Stimulated activated naive CD4-positive, alpha-beta T cell (primary cell): Measurements from ENCODE around the gene ATXN1L.
"Not testable (repeated sequence)": the region's sequence is repeated elsewhere in the genome, so short reads cannot be mapped to it uniquely, and the experiment has no call there.

Source experiments
- DNase-seq, 6 experiments: peaks; one replicate each; lab custom pipeline; 2025; lab: John Stamatoyannopoulos, UW

ATXN1L gene, protein sequence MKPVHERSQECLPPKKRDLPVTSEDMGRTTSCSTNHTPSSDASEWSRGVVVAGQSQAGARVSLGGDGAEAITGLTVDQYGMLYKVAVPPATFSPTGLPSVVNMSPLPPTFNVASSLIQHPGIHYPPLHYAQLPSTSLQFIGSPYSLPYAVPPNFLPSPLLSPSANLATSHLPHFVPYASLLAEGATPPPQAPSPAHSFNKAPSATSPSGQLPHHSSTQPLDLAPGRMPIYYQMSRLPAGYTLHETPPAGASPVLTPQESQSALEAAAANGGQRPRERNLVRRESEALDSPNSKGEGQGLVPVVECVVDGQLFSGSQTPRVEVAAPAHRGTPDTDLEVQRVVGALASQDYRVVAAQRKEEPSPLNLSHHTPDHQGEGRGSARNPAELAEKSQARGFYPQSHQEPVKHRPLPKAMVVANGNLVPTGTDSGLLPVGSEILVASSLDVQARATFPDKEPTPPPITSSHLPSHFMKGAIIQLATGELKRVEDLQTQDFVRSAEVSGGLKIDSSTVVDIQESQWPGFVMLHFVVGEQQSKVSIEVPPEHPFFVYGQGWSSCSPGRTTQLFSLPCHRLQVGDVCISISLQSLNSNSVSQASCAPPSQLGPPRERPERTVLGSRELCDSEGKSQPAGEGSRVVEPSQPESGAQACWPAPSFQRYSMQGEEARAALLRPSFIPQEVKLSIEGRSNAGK

DNA sequence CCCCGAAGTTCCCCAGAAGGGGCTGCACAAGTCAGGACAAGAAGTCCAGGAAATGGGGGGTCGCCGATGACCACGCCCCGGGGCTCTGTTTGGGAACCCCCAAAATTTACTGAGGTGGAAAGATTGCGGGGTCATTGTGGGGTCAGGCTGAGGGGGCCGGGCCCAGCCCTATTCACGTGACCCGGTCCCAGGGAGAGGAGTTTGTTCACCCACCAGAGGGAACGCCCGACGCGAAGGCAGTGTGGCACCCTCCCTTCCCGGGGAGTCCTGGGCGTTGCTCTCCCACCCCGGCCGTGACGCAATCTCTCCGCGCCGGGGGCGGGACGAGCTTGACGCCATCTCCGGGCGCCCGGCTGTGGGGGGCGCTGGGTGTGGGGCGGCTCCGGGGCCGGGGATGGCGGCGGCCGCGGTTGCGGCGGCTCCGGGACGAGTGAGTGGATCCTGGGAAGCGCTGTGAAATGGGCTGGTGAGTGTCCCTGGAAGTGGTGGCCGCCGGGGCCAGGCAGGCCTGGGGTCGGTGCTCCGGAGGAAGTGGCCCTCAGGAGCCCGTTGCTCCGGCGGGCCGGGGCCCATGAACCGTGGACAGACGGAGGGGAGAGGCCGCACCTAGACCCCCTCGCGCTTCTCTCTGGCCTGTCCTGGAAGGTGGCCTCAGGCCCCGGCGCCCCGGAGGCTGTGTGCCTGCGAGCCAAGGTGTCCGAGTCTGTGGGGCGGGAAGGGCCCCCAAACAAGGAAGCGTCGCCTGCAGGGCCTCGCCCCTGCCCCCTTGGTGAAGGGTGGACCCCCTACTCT is at the start of gene ATXN1L:
ATXN1L (plus strand) TSS at position 338 of the 792 bp plus-strand sequence. CDS start 3,765 bp downstream, outside the sequence.
- DNase-seq = peak; percentile 86 to 95 (median 91)

DNA sequence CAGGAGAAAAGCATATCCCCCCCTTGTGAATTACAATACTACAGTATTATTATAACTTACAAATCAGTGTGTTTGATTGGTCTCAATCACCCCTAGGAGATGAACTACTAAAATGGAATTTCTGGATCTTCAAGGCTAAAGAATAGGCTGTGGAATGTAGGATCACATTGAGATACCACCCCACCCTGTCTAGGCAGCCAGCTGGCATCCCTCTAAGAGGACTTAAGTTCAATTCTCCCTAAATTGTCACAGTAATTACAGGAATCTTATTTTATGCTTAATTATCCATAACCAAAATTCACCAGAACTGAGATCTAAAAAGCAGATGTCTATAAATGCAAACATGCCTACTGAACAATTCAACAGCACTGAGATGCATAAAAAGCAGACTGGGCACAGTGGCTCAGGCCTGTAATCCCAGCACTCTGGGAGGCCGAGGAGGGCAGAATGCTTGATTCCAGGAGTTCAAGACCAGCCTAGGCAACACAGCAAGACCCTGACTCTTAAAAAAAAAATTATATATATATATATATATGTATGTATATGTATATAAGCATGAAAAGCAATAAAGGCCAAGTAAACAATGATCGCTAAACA is 49.2 kb upstream of the ATXN1L start:
- DNase-seq = no peak

DNA sequence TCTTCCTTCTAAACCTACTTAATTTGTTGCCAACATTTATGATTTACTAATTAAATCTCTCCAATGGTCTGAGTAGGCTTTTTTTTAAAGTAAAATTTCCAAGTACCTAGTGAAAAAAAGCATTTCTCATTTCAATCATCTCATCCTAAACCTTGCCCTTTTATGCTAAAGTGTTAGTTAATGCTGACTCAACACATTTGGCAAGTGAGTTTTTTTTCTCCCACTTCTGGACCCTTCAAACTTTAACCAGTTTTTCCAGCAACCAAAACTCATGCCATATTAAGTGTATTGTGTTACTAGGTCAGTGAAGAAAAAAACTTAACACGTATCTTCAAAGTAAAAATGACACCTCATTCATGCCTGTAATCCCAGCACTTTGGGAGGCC is 42.5 kb upstream of the ATXN1L start:
- no peak for DNase-seq

DNA sequence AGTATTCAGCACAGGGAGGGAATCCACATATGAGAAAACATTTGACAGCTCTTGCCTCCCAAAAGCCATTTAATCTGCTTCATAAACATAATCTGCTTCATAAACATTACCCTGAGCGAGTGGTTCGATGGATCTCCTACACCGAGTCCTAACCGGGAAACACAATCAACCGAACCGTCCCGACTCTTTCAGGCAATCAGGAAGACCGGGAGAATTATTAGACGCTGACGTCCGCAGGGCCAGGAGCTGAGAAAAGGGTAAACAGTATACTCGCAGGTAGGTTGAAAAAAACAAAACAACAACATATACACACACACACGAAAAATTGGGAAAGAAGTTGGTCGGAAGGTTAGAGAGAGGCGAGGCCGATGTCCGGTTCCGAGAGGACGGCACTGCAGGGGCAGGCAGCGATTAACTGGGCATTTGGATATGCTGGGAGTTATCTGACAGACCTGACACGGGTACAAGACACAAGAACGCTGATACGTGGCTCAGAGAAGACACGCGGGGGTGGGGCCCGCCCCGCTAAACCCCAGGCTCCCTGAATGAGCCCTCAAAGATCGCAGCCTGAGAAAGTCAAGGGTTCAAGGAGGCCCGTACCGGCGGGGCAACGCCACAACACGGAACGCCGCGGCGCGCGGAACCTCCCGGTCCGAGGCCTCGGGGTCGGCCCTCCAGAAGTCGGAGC is 37.7 kb upstream of the ATXN1L start:
- peak in 2 of 6 experiments; percentile 15 to 46 for DNase-seq

DNA sequence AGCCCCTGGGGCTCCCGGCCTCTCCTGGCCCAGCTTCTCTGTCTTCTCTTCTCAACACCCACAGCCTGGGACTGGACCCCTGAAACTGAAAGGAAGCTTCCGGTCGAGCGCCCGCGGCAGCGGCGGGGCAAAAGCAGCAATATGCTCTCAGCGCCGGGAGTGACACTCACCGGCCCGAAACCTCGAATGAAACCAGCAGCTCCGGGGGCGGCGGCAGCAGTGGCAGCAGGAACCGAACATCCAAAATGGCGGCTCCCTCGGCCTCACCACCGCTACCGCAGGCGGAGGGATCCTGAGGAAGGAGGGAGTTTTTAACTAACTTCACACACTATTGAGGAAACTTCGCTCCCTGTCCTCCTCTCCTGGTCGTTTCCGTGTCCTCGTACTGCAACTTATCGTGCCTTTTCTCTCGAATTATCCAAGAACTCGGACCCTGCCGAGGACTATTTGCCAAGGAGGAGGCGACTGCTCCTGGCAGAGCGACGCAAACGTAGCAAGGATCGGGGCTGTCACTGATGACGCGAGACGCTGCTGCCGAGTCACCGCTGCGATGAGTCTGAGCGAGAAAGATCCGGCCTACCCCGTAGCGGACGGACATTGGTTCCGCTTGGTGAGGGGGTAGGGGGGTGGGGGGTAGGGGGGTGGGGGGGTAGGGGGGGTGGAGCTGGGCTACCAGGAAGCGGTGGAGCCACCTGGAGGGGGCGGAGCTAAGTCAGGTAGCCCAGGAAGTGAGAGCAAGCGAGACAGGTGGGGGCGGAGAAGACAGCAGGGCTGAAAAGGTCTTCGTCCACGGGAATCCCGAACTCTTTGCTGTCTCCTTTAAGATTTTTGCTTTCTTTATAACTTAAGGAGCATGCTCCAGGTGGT is 37.0 kb upstream of the ATXN1L start, which contains the start of gene AP1G1:
AP1G1 (minus strand) TSS at position 242 of the 867 bp plus-strand sequence. CDS start 19,355 bp downstream, outside the sequence.
- peak; percentile 94 to 99 (median 96) for DNase-seq

DNA sequence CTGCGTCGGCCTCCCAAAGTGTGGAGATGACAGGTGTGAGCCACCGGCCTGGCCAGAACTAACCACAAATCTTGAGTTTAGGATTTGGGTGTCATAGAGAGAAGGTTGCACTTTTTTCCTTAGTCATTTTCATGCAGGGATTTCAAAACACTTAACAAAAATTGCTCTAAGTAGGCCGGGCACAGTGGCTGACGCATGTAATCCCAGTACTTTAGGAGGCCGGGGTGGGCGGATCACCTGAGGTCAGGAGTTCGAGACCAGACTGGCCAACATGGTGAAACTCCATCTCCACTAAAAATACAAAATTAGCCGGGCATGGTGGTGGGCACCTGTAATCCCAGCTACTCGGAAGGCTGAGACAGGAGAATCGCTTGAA is 35.6 kb upstream of the ATXN1L start:
- DNase-seq = not testable (repeated sequence)

DNA sequence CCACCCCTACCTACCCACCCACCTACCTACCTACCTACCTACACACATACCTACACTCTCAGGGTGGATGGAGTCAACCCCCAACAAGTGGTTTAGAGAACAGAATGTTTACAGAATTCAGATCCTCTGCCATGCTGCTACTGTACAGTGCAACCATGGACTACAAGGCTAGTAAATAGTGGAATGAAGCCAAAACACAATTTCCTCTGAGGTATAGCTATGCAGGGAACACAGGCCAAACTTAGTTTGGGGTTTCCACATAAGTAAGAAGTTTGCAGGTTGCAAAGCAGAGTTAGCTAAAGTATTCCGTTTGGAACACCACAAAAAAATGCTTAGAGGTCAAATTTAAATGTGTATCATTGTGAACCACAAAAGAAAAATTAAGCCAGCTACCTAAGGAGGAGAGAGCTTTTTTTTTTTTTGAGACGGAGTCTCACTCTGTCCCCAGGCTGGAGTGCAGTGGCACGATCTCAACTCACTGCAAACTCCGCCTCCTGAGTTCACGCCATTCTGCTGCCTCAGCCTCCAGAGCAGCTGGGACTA is 34.4 kb upstream of the ATXN1L start:
- DNase-seq = peak in 3 of 6 experiments; percentile 13 to 55 (median 30)

DNA sequence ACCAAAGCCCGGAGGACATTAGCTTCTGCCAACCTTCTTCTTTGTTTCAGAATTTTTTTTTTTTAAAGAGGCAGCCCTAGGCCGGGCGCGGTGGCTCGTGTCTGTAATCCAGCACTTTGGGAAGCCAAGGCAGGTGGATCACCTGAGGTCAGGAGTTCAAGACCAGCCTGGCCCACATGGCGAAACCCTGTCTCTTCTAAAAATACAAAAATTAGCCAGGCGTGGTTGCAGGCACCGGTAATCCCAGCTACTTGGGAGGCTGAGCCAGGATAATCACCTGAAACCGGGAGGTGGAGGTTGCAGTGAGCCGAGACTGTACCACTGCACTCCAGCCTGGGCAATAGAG is 28.6 kb upstream of the ATXN1L start:
- DNase-seq = not testable (repeated sequence)

DNA sequence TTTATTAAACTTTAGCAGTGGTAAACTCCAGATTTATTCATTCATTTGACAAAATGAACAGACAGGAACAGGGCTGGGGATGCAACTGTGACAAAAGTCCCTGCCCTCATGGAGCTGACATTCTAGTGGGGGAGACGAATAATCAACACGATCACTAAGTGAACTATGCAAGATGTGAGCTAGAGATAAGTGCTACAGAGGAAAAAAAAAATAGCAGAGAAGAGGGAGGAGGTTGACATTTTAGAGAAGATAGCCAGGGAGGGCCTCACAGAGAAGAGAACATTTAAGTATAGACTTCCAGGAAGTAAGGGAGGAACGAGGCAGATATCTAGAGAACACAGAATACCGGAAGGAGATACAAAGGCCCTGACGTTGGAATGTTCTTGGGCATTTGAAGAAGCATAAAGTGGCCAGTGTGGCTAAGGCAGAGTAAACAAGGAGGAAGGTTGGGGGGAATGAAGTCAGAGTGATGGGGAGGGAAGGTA is 19.2 kb upstream of the ATXN1L start:
- DNase-seq = no peak

DNA sequence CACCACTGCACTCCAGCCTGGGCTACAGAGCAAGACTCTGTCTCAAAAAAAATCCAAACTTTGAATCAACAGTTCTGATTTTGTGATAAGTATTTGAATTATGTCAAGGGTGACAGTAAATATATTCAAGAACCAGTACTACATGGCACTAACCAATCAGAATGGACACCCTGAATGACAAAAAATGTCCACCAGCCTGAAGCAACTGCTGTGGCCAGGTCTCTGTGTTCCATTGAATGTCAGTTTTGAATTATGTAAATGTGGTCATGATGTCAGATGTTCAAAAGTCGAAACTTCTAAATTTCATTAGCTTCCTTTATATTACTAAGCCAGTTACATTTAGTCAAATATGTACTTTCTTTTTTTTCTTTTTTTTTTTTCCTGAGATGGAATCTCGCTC is 15.4 kb upstream of the ATXN1L start:
- no peak for DNase-seq

DNA sequence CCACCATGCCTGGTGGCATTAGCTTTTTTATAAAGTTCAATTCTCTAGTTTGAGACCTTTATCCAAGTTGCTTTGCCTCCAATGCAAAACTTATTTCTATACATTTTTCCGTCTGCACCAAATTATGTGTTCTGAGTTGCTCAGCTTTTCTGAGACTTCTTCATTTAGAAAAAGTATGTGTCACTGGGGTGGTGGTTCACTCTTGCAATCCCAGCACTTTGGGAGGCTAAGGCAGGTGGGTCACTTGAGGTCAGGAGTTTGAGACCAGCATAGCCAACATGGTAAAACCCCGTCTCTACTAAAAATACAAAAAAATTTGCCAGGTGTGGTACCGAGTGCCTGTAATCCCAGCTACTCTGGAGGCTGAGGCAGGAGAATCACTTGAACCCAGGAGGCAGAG is 14.1 kb upstream of the ATXN1L start:
- not testable (repeated sequence) for DNase-seq

DNA sequence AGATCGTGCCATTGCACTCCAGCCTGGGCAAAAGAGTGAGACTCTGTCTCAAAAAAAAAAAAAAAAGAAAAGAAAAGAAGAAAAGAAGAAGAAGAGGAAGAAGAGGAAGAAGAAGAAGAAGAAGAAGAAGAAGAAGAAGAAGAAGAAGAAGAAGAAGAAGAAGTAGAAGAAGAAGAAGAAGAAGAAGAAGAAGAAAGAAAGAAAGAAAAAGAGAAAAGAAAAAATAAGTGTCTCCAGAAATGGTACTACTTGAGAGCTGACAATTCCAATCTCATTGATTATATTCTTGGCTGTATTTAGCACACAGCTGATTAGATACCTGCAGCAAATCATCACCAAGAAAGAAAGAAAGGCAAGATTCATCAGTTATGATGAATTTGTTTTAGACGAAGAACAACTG is 13.7 kb upstream of the ATXN1L start:
- DNase-seq = not testable (repeated sequence)

DNA sequence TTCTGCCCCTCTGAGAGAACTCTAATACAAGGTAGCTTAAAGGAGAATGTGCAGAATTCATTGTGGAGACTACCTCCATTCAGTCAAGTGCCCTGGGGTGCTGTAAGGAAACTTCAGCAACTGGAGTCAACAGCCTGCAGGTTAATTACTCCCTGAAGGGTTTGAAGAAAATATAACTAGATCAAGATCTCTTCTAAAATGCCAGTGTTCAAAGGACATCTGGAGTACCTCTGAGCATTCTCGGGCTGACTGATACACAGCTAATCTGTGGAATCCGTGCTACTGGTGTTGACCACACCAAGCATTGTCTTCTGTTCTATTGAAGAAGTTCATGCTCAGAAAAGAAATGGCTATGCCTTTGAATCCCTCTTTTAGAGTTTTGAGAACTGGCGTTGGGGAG is 11.5 kb upstream of the ATXN1L start:
- no peak for DNase-seq

DNA sequence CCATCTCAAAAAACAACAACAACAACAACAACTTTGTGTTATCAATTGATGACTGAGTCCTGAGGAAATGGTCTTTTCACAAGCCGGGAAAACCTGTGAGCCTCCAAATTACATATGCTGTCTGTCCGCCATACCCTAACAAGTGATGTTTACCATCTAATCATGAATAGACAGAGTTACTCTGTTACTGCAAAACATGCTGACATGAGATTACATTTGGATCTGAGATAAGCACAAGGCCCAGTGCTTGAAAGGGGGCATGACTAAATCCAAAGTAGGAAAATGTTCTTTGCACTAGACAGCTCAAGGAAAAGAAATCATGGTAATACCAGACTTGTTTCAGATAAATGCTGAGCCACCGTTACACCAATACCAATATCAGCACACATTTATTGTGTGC is 8.6 kb upstream of the ATXN1L start:
- DNase-seq = no peak

DNA sequence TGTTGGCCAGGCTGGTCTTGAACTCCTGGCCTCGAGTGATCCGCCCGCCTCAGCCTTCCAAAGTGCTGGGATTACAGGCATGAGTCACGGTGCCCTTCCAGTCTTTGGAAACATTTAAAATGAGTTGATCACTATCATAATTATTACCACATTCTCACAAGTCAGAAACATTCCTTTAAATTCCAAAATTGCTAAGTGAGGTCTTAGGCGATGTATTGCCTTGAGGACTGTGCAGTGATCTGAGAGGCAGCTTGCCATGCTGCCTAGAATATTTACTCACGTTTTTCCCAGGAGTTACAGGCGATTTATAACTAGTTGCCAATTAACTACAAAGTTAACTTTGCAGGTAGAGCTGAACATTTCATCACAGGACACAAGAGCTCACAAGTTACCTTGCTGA is 5.7 kb upstream of the ATXN1L start:
- DNase-seq = no peak

DNA sequence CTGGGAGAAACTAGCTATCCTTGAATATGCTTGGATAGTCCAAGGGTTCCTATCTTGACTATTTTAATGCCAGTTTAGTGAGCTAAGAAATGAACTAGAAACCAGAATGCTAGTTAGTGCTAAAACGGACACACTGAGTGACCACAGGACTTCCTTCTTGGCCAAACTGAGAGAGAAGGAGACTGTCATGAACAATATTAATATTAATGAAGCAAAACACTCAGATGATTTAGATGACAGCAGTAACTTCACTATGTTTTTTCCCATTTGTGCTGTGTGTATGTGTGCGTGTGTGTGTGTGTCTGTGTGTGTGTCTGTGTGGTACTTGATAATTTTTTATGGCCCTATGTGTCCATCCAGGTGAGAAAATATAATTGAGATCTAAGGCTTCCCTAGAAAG is 2.2 kb upstream of the ATXN1L start:
- no peak for DNase-seq

DNA sequence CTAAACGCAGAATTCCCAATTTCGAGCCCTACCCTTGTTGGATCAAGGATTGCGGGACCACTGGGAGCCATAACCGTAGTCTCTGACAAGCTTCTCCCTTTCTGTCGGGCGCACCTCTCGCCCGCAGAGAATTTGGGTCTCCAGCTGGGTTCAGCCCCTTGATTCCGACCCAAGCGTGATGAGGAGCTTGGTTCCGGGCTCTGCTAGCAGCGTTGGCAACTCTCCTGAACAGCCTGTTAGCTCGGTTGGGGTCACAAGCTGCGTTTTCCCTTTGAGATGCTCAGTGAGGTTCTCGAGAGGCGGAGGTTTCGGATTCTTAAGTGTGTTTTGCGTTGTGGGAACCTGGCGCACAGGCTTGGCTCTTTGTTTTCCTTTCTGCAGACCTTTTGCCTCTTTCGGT is 655 bp downstream of the ATXN1L start:
- DNase-seq = peak in 2 of 6 experiments; percentile 14 to 21

DNA sequence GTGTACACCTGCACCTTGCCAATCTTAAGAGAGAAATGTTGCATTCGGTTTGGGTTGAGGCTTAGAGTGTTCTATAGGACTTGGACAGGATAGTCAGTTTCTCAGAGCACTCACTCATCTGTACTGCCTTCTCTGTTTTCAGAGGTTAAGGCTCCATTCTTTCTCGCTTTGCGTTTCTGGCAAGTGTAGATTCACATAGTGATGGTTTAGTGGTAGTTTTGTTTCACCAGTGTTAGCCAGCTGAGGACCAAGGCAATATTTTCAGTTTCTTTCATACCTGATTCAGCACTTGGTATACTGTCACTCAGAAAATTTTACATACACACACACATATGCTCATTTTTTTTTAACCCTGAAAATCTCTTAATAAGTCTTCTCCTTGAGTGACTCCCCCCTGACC is 1.3 kb downstream of the ATXN1L start:
- DNase-seq = no peak

DNA sequence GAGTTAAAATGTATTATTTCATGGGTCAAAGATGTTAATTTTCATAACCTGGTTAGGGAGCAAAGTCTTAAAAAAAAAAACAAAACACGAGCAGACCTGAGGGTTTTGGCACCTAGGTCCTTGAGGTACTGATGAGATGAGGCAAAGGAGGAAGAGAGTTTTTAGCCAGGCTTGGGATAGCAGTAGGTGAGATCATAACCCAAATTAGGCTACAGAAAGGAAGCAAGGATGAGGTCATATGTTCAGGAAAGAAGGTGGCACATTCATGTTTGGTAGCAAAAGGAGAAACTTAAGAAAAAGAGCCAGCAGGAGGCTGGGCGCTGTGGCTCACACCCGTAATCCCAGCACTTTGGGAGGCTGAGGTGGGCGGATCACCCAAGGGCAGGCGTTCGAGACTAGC is 2.8 kb downstream of the ATXN1L start:
- DNase-seq = no peak

DNA sequence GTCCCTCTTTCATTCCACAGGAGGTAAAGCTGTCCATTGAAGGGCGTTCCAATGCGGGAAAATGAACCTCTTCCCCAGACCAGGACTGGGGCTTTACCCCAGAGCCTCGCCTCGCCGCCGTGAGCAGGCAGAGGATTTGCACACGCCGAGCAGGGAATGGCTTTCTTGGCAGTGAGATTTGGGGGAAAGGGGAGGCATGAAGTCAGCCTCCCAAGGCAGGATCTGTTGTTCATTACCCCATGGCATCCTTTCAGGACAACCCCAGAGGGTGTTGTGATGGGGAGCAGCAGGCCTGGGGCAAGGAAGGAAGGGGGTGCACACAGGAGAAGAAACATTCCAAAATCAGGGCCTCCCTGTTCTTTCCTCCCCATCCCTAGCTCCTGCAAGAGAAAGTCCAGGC is 6.0 kb downstream of the ATXN1L start:
- no peak for DNase-seq
